ENCODE data around the gene ZNF772.
A peak's percentile ranks its signal among the peaks of the same experiment; 100 is the strongest.
"Not testable (repeated sequence)": the region's sequence is repeated elsewhere in the genome, so short reads cannot be mapped to it uniquely, and the experiment has no call there.

ZNF772 gene

GRCh38 chr19:57477191-57478008, at the start of gene ZNF772:
Gene ZNF772 (minus strand): TSS chr19:57477566. CDS start chr19:57477309, 257 bp downstream.
- peaks cover 47 to 48% of the 10 kb centered on the region in 2 donors for H3K9me3 ChIP-seq (ENCODE audit: control insufficient read depth in 2 of 2, low read length in 2 of 2)
- peaks cover 0 to 5% of the 10 kb centered on the region in 2 donors for H3K4me1 ChIP-seq (ENCODE audit: control insufficient read depth in 2 of 2, insufficient read depth in 2 of 2, low read length in 2 of 2)
- peak within 1 kb of the TSS; percentile 58 to 71 for H3K27ac ChIP-seq (ENCODE audit: low read depth in 2 of 2, low read length in 2 of 2)
- peaks cover 12 to 33% of the 10 kb centered on the region in 2 donors for H3K36me3 ChIP-seq (ENCODE audit: control insufficient read depth in 2 of 2, insufficient read depth in 2 of 2, low read length in 2 of 2)
- no peaks in the 10 kb centered on the region for H3K27me3 ChIP-seq (ENCODE audit: control insufficient read depth in 2 of 2, insufficient read depth in 2 of 2, low read length in 2 of 2)
- peak within 1 kb of the TSS; percentile 90 to 97 for H3K4me3 ChIP-seq (ENCODE audit: low read length in 2 of 2)
- peak within 1 kb of the TSS; percentile 44 to 76 for H3K9ac ChIP-seq (ENCODE audit: low read depth in 1 of 2, low read length in 2 of 2)

DNA sequence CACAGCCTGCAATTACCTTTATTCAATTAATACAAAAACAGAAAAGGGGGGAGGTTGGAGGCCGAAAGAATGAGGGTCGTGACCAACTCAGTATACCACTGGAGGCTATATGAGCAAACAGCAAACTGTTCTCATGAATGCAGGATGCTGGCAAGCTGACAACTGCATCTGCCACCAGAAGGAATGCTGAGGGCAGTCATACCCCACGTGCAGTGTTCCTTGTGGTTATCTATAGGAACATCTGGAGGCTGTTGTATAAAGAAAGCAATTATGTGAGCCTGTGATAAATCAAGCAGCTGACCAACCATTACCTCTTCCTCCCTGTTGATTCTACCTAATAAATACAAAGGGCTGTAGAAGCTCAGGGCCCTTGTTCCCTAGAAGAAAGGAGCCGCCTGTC, 40.7 kb upstream of the ZNF772 start:
- H3K27me3 ChIP-seq (ENCODE audit: control insufficient read depth in 2 of 2, insufficient read depth in 2 of 2, low read length in 2 of 2); H3K9me3 ChIP-seq (ENCODE audit: control insufficient read depth in 2 of 2, low read length in 2 of 2): not testable (repeated sequence)

DNA sequence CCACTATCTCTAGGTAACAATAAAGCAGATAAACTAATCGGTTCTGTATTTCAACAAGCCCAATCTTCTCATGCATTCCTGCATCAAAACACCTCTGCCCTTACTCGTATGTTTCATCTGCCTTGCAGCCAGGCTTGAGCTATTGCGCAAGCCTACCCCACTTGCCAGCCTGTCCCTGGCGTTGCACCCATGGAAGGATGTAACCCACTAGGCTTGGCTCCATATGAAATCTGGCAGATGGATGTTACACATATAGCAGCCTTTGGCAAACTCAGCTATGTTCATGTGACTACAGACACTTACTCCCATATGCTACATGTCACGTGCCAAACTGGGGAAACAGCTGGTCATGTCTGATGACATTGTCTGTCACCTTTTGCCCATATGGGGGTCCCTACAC, 37.9 kb upstream of the ZNF772 start:
- no peak overlapping the region for H3K9ac ChIP-seq (ENCODE audit: low read depth in 1 of 2, low read length in 2 of 2)
- H3K36me3 ChIP-seq (ENCODE audit: control insufficient read depth in 2 of 2, insufficient read depth in 2 of 2, low read length in 2 of 2) = no peaks in the 10 kb centered on the region
- H3K4me1 ChIP-seq (ENCODE audit: control insufficient read depth in 2 of 2, insufficient read depth in 2 of 2, low read length in 2 of 2) = no peaks in the 10 kb centered on the region
- H3K9me3 ChIP-seq (ENCODE audit: control insufficient read depth in 2 of 2, low read length in 2 of 2) = peaks cover 10 to 17% of the 10 kb centered on the region in 2 donors
- H3K4me3 ChIP-seq (ENCODE audit: low read length in 2 of 2) = no peak overlapping the region
- H3K27ac ChIP-seq (ENCODE audit: low read depth in 2 of 2, low read length in 2 of 2) = no peak overlapping the region
- H3K27me3 ChIP-seq (ENCODE audit: control insufficient read depth in 2 of 2, insufficient read depth in 2 of 2, low read length in 2 of 2) = no peaks in the 10 kb centered on the region

More for the DNA sequence above, 40.7 kb upstream of the ZNF772 start:
- H3K27ac ChIP-seq (ENCODE audit: low read depth in 2 of 2, low read length in 2 of 2); H3K4me3 ChIP-seq (ENCODE audit: low read length in 2 of 2); H3K4me1 ChIP-seq (ENCODE audit: control insufficient read depth in 2 of 2, insufficient read depth in 2 of 2, low read length in 2 of 2); H3K9ac ChIP-seq (ENCODE audit: low read depth in 1 of 2, low read length in 2 of 2); H3K36me3 ChIP-seq (ENCODE audit: control insufficient read depth in 2 of 2, insufficient read depth in 2 of 2, low read length in 2 of 2): not testable (repeated sequence)

- Histone ChIP-seq H3K36me3 (ENCODE audit: control insufficient read depth in 2 of 2, insufficient read depth in 2 of 2, low read length in 2 of 2) (peaks cover 0 to under 1% of the 10 kb centered on the region in 2 donors), H3K9me3 (ENCODE audit: control insufficient read depth in 2 of 2, low read length in 2 of 2) (peaks cover 12 to 16% of the 10 kb centered on the region in 2 donors), H3K27me3 (ENCODE audit: control insufficient read depth in 2 of 2, insufficient read depth in 2 of 2, low read length in 2 of 2) (no peaks in the 10 kb centered on the region), H3K9ac (ENCODE audit: low read depth in 1 of 2, low read length in 2 of 2) (no peak overlapping the region), H3K4me1 (ENCODE audit: control insufficient read depth in 2 of 2, insufficient read depth in 2 of 2, low read length in 2 of 2) (no peaks in the 10 kb centered on the region), H3K27ac (ENCODE audit: low read depth in 2 of 2, low read length in 2 of 2) (no peak overlapping the region), H3K4me3 (ENCODE audit: low read length in 2 of 2) (no peak overlapping the region)
Measured at GRCh38 chr19:57512845-57513244, 35.5 kb upstream of the ZNF772 start.

DNA sequence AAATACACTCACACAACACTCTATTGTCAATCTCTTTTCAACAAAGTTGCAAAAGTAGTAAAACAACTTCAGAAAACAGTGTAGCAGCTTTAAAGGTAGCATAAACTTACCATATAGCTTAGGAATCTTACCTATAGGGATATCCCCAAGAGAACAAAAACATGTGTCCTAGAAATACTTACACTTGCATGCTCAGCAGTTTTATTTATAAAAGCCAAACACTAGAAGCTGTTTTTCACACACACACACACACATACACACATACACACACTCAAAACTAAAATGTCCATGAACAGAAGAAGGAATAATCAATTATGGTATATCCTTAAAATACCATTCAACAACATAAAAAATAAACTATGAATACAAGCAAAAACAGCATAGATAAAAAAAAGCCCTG, 34.1 kb upstream of the ZNF772 start:
- Histone ChIP-seq H3K4me1 (ENCODE audit: control insufficient read depth in 2 of 2, insufficient read depth in 2 of 2, low read length in 2 of 2) (no peaks in the 10 kb centered on the region), H3K36me3 (ENCODE audit: control insufficient read depth in 2 of 2, insufficient read depth in 2 of 2, low read length in 2 of 2) (peaks cover 11 to 14% of the 10 kb centered on the region in 2 donors), H3K4me3 (ENCODE audit: low read length in 2 of 2) (no peak overlapping the region), H3K9ac (ENCODE audit: low read depth in 1 of 2, low read length in 2 of 2) (no peak overlapping the region), H3K9me3 (ENCODE audit: control insufficient read depth in 2 of 2, low read length in 2 of 2) (peaks cover 16 to 25% of the 10 kb centered on the region in 2 donors), H3K27ac (ENCODE audit: low read depth in 2 of 2, low read length in 2 of 2) (no peak overlapping the region), H3K27me3 (ENCODE audit: control insufficient read depth in 2 of 2, insufficient read depth in 2 of 2, low read length in 2 of 2) (no peaks in the 10 kb centered on the region)

DNA sequence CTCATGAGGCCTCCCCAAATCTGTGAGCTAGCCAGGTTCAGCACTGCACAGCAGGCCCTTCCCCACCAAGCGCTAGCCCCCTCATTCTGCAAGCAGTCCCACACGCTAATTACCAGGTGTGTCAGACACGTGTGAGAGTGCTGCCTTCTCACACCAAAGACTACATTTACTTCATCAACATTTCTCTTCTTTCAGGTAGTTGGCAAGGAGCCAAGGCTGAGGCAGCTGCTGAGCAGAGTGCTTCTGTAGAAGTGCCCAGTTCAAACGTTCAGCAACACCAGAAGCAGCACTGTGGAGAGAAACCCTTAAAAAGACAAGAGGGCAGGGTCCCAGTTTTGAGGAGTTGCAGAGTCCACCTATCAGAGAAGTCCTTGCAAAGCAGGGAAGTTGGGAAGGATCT, 28.8 kb upstream of the ZNF772 start:
- no peaks in the 10 kb centered on the region for H3K27me3 ChIP-seq (ENCODE audit: control insufficient read depth in 2 of 2, insufficient read depth in 2 of 2, low read length in 2 of 2)
- H3K36me3 ChIP-seq (ENCODE audit: control insufficient read depth in 2 of 2, insufficient read depth in 2 of 2, low read length in 2 of 2) = peaks cover 25 to 36% of the 10 kb centered on the region in 2 donors
- no peak overlapping the region for H3K4me3 ChIP-seq (ENCODE audit: low read length in 2 of 2)
- no peaks in the 10 kb centered on the region for H3K4me1 ChIP-seq (ENCODE audit: control insufficient read depth in 2 of 2, insufficient read depth in 2 of 2, low read length in 2 of 2)
- no peak overlapping the region for H3K27ac ChIP-seq (ENCODE audit: low read depth in 2 of 2, low read length in 2 of 2)
- peaks cover 13 to 17% of the 10 kb centered on the region in 2 donors for H3K9me3 ChIP-seq (ENCODE audit: control insufficient read depth in 2 of 2, low read length in 2 of 2)
- H3K9ac ChIP-seq (ENCODE audit: low read depth in 1 of 2, low read length in 2 of 2) = no peak overlapping the region

DNA sequence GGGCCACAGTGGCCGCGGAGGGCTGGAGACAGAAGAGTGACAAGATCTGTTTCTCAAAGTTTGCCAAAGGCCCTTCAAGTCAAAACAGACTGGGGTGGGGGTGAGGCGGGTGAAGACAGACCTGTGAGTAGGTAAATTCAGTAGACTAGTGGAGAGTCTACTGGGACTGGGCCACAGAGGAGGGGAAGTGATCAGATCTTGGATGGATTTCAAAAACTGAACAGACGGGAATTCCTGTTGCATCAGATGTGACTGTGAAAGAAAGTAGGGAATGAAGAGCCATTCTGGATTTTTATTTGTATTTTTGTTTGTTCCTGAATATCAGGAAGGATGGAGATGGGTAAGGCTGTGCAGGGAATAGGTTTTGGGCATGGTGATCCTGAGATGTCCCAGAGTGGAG, 23.0 kb upstream of the ZNF772 start:
- not testable (repeated sequence) for H3K9ac ChIP-seq (ENCODE audit: low read depth in 1 of 2, low read length in 2 of 2); H3K27me3 ChIP-seq (ENCODE audit: control insufficient read depth in 2 of 2, insufficient read depth in 2 of 2, low read length in 2 of 2); H3K4me1 ChIP-seq (ENCODE audit: control insufficient read depth in 2 of 2, insufficient read depth in 2 of 2, low read length in 2 of 2); H3K27ac ChIP-seq (ENCODE audit: low read depth in 2 of 2, low read length in 2 of 2)
- H3K9me3 ChIP-seq (ENCODE audit: control insufficient read depth in 2 of 2, low read length in 2 of 2) = peaks cover 12% of the 10 kb centered on the region in 2 donors
- peak overlapping the region in 1 of 2 donors; percentile 48 for H3K4me3 ChIP-seq (ENCODE audit: low read length in 2 of 2)
- peaks cover 3 to 16% of the 10 kb centered on the region in 2 donors for H3K36me3 ChIP-seq (ENCODE audit: control insufficient read depth in 2 of 2, insufficient read depth in 2 of 2, low read length in 2 of 2)

- Histone ChIP-seq H3K36me3 (ENCODE audit: control insufficient read depth in 2 of 2, insufficient read depth in 2 of 2, low read length in 2 of 2) (peaks cover 0 to 13% of the 10 kb centered on the region in 2 donors), H3K27ac (ENCODE audit: low read depth in 2 of 2, low read length in 2 of 2) (peak within 1 kb of the TSS; percentile 65 to 77), H3K4me3 (ENCODE audit: low read length in 2 of 2) (peak within 1 kb of the TSS; percentile 57 to 70), H3K9ac (ENCODE audit: low read depth in 1 of 2, low read length in 2 of 2) (peak within 1 kb of the TSS; percentile 41 to 78), H3K9me3 (ENCODE audit: control insufficient read depth in 2 of 2, low read length in 2 of 2) (peaks cover 10 to 12% of the 10 kb centered on the region in 2 donors)
- H3K4me1 ChIP-seq (ENCODE audit: control insufficient read depth in 2 of 2, insufficient read depth in 2 of 2, low read length in 2 of 2); H3K27me3 ChIP-seq (ENCODE audit: control insufficient read depth in 2 of 2, insufficient read depth in 2 of 2, low read length in 2 of 2): not testable (repeated sequence)
Measured at GRCh38 chr19:57499680-57500395, 22.5 kb upstream of the ZNF772 start, which contains the start of gene ZNF773. Gene ZNF773 (plus strand): TSS chr19:57499938. CDS start chr19:57500081, 143 bp downstream.

GRCh38 chr19:57499332-57499679, 21.9 kb upstream of the ZNF772 start:
- H3K9me3 ChIP-seq (ENCODE audit: control insufficient read depth in 2 of 2, low read length in 2 of 2) = peaks cover 10 to 13% of the 10 kb centered on the region in 2 donors
- not testable (repeated sequence) for H3K9ac ChIP-seq (ENCODE audit: low read depth in 1 of 2, low read length in 2 of 2); H3K4me1 ChIP-seq (ENCODE audit: control insufficient read depth in 2 of 2, insufficient read depth in 2 of 2, low read length in 2 of 2); H3K27ac ChIP-seq (ENCODE audit: low read depth in 2 of 2, low read length in 2 of 2); H3K27me3 ChIP-seq (ENCODE audit: control insufficient read depth in 2 of 2, insufficient read depth in 2 of 2, low read length in 2 of 2)
- peak overlapping the region in 1 of 2 donors; percentile 70 for H3K4me3 ChIP-seq (ENCODE audit: low read length in 2 of 2)
- peaks cover under 1 to 10% of the 10 kb centered on the region in 2 donors for H3K36me3 ChIP-seq (ENCODE audit: control insufficient read depth in 2 of 2, insufficient read depth in 2 of 2, low read length in 2 of 2)

DNA sequence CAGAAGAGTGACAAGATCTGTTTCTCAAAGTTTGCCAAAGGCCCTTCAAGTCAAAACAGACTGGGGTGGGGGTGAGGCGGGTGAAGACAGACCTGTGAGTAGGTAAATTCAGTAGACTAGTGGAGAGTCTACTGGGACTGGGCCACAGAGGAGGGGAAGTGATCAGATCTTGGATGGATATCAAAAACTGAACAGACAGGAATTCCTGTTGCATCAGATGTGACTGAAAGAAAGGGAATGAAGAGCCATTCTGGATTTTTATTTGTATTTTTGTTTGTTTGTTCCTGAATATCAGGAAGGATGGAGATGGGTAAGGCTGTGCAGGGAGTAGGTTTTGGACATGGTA, 10.9 kb upstream of the ZNF772 start:
- not testable (repeated sequence) for H3K27me3 ChIP-seq (ENCODE audit: control insufficient read depth in 2 of 2, insufficient read depth in 2 of 2, low read length in 2 of 2); H3K9ac ChIP-seq (ENCODE audit: low read depth in 1 of 2, low read length in 2 of 2); H3K4me1 ChIP-seq (ENCODE audit: control insufficient read depth in 2 of 2, insufficient read depth in 2 of 2, low read length in 2 of 2); H3K27ac ChIP-seq (ENCODE audit: low read depth in 2 of 2, low read length in 2 of 2)
- Histone ChIP-seq H3K4me3 (ENCODE audit: low read length in 2 of 2) (peak overlapping the region in 1 of 2 donors; percentile 52), H3K36me3 (ENCODE audit: control insufficient read depth in 2 of 2, insufficient read depth in 2 of 2, low read length in 2 of 2) (peaks cover 13 to 20% of the 10 kb centered on the region in 2 donors), H3K9me3 (ENCODE audit: control insufficient read depth in 2 of 2, low read length in 2 of 2) (peaks cover 9 to 19% of the 10 kb centered on the region in 2 donors)
